GM19240 (cell line): ENCODE results near the gene PTH2R.

Source experiments
- DNase-seq: peaks from one replicate; pipeline ENCODE4 v3.0.0; 2011; ENCODE audit warnings: low spot score; ENCODE audit not compliant: insufficient read length

The PTH2R gene

DNA sequence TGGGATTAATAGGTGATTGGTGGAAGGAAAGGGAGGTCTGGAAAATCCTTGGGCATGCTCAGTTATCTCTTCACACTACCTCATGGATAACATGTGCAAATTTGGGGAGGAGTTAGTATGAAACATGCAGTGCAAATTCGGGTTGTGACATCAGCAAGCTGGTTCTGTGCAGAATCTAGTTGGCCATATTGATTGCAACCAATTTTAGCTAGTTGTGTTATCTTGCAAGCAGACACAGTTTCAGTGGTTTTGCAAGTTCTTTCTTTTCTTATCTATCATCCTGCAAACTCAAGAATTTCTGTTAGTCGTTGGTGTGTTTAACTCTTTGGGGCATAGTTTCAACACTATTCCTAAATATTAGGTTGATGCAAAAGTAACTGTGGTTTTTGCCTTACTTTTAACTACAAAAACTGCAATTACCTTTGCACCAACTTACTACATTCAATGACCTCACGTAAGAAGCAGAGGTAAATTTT is 135.4 kb downstream of the PTH2R start:
- DNase-seq: no peak

DNA sequence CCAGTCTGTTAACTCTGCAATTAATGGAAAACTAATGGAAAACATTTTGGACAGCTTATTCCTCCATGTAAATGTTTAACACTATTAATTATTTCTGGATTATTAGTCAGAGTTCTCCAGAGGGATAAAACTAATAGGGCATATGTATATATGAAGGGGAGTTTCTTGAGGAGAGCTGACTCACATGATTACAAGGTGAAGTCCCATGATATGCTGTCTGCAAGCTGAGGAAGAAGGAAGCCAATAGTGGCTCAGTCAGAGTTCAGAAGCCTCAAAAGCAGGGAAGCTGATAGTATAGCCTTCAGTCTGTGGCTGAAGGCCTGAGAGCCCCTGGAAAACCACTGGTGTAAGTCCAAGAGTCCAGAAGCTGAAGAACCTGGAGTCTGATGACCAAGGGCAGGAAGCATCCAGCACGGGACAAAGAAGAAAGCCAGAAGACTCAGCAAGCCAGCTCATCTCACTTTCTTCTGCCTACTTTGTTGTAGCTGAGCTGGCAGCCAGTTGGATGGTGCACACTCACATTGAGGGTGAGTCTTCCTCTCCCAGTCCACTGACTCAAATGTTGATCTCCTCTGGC is 136.0 kb downstream of the PTH2R start:
- no peak for DNase-seq
